HCT116 (cell line): Measurements from ENCODE around the gene DLEC1.

Experiments used
- CTCF ChIP-seq, 3 experiments: fragments of 200-600 bp in 1 of 3; sonication (generic) in 1 of 3; IDR thresholded peaks in 2 of 3; conservative IDR thresholded peaks in 1 of 3; 2 replicates each; pipeline ENCODE4 v1.5.1; 2012 to 2017; ENCODE audit warnings: low read depth in 2 of 3, low read length in 2 of 3, antibody characterized with exemption in 1 of 3, borderline replicate concordance in 1 of 3, control low read depth in 1 of 3, mild to moderate bottlenecking in 1 of 3, mixed read lengths in 1 of 3, mixed run types in 1 of 3, moderate library complexity in 1 of 3; ENCODE audit not compliant: insufficient read depth in 1 of 3
- EZH2phosphoT487 ChIP-seq: fragments of 200-600 bp; IDR thresholded peaks from 2 replicates; pipeline ENCODE4 v1.6.1; 2018; ENCODE audit warnings: antibody characterized with exemption, borderline replicate concordance
- SP1 ChIP-seq: IDR thresholded peaks from 2 replicates; pipeline ENCODE4 v1.6.1; 2012; ENCODE audit warnings: low read depth
- SRF ChIP-seq: IDR thresholded peaks from 2 replicates; pipeline ENCODE4 v1.6.1; 2012; ENCODE audit warnings: low read depth
- TCF7L2 ChIP-seq: IDR thresholded peaks from 2 replicates; pipeline ENCODE4 v1.7.0; 2011; ENCODE audit warnings: borderline replicate concordance, inconsistent platforms; ENCODE audit not compliant: insufficient read depth, insufficient read length; ENCODE audit errors: extremely low read depth
- TF ChIP-seq, protein P1 (sequence below): IDR thresholded peaks from 2 replicates; pipeline ENCODE4 v1.6.1; 2012

GRCh38 chr3:38105525-38105924 lies 66.5 kb downstream of the DLEC1 start:
- TF ChIP-seq EZH2phosphoT487 (no peak), TCF7L2 (no peak), SRF (no peak), SP1 (no peak), CTCF (IDR thresholded peaks at IDR 0.05 in 2 of 3, conservative IDR thresholded peaks at IDR 0.05 in 1 of 3; ENCODE audit: borderline replicate concordance in 1 of 3, insufficient read depth in 1 of 3, low read depth in 2 of 3, low read length in 2 of 3) (no peak)
- TF ChIP-seq, protein P1, sequence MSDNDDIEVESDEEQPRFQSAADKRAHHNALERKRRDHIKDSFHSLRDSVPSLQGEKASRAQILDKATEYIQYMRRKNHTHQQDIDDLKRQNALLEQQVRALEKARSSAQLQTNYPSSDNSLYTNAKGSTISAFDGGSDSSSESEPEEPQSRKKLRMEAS: no peak
